GM23248 (cell line): ENCODE measurements around the gene MAGI1. TPM values are rescaled to one million over a fixed set of nuclear protein-coding genes. Genes with fewer than 3 reads are reported as not detected.

Experiments used
- DNase-seq: peaks from one replicate; pipeline ENCODE4 v3.0.0-alpha.2; 2015
- H2AFZ ChIP-seq: fragments of 200-600 bp; sonication (generic); 2 replicates; pipeline ENCODE4 v1.6.1; 2016; ENCODE audit warnings: antibody characterized with exemption
- H3F3A ChIP-seq: fragments of 200-600 bp; sonication (generic); 2 replicates; pipeline ENCODE4 v1.6.1; 2016; ENCODE audit warnings: mild to moderate bottlenecking, antibody characterized with exemption, mixed run types; ENCODE audit not compliant: insufficient read depth
- H3K27ac ChIP-seq: fragments of 200-600 bp; sonication (generic); 2 replicates; pipeline ENCODE4 v1.5.1; 2016; ENCODE audit warnings: mild to moderate bottlenecking
- H3K27me3 ChIP-seq: fragments of 200-600 bp; sonication (generic); replicated peaks from 2 replicates; pipeline ENCODE4 v1.6.1; 2016; ENCODE audit warnings: mild to moderate bottlenecking; ENCODE audit not compliant: insufficient read depth
- H3K36me3 ChIP-seq: fragments of 200-600 bp; sonication (generic); 2 replicates; pipeline ENCODE4 v1.6.1; 2016; ENCODE audit warnings: low read depth, mild to moderate bottlenecking
- H3K4me1 ChIP-seq: fragments of 200-600 bp; sonication (generic); 2 replicates; pipeline ENCODE4 v1.6.1; 2016; ENCODE audit warnings: mild to moderate bottlenecking; ENCODE audit not compliant: insufficient read depth
- H3K4me2 ChIP-seq: fragments of 200-600 bp; sonication (generic); one replicate; pipeline ENCODE4 v1.6.1; 2016; ENCODE audit warnings: mild to moderate bottlenecking; ENCODE audit not compliant: unreplicated experiment
- H3K4me3 ChIP-seq: fragments of 200-600 bp; sonication (generic); 2 replicates; pipeline ENCODE4 v1.5.1; 2016; ENCODE audit warnings: mild to moderate bottlenecking
- H3K79me2 ChIP-seq: fragments of 200-600 bp; sonication (generic); 2 replicates; pipeline ENCODE4 v1.6.1; 2016; ENCODE audit warnings: mild to moderate bottlenecking; ENCODE audit not compliant: insufficient read depth
- H3K9ac ChIP-seq: fragments of 200-600 bp; sonication (generic); 2 replicates; pipeline ENCODE4 v1.6.1; 2016; ENCODE audit warnings: mild to moderate bottlenecking
- H3K9me2 ChIP-seq: fragments of 200-600 bp; sonication (generic); 2 replicates; pipeline ENCODE4 v1.6.1; 2016; ENCODE audit warnings: mixed run types, mild to moderate bottlenecking, moderate library complexity; ENCODE audit not compliant: insufficient read depth
- H3K9me3 ChIP-seq: fragments of 200-600 bp; sonication (generic); one replicate; pipeline ENCODE4 v1.6.1; 2017; ENCODE audit warnings: low read depth
- H4K20me1 ChIP-seq: fragments of 200-600 bp; sonication (generic); 2 replicates; pipeline ENCODE4 v1.6.0; 2016; ENCODE audit not compliant: insufficient read depth
- EZH2 ChIP-seq: fragments of 200-600 bp; sonication (generic); IDR thresholded peaks from 2 replicates; pipeline ENCODE4 v1.6.1; 2018; ENCODE audit warnings: antibody characterized with exemption, mild to moderate bottlenecking; ENCODE audit not compliant: insufficient read depth, poor library complexity, severe bottlenecking
- EZH2phosphoT487 ChIP-seq: fragments of 200-600 bp; sonication (generic); IDR thresholded peaks from 2 replicates; pipeline ENCODE4 v1.6.1; 2018; ENCODE audit warnings: antibody characterized with exemption, moderate library complexity, mild to moderate bottlenecking, low read depth; ENCODE audit not compliant: insufficient read depth
- WGBS, 2 experiments: methylation state at CpG; one replicate each; pipeline ENCODE4 v1.1.6; 2015 to 2017; ENCODE audit warnings: low lambda C conversion rate in 2 of 2, low coverage in 1 of 2; ENCODE audit errors: missing lambda C conversion rate in 2 of 2; 5-methylcytosine and 5-hydroxymethylcytosine counted together
- in situ Hi-C: fragments of 300-500 bp; cut with MboI; formaldehyde crosslinking; loops from 2 replicates; pipeline ENCODE4 v1.15.0; 2020
- polyA plus RNA-seq: library from polyadenylated mRNA; unstranded; fragments of >200 nt; fragmentation: Nextera tagmentation; extraction: Ambion mirVana; gene quantifications from 2 replicates; pipeline ENCODE4 v1.2.1, GENCODE V29; 2016
- total RNA-seq: library from RNA; depleted of rRNA; stranded (reverse); fragments of >200 nt; shearing (Covaris generic); gene quantifications from 2 replicates; pipeline ENCODE4 v1.2.3, GENCODE V29; 2014

Gene MAGI1
- total and polyA plus RNA-seq, 2 experiments from 2014 or later, result 7.3 to 13.8 TPM

DNA sequence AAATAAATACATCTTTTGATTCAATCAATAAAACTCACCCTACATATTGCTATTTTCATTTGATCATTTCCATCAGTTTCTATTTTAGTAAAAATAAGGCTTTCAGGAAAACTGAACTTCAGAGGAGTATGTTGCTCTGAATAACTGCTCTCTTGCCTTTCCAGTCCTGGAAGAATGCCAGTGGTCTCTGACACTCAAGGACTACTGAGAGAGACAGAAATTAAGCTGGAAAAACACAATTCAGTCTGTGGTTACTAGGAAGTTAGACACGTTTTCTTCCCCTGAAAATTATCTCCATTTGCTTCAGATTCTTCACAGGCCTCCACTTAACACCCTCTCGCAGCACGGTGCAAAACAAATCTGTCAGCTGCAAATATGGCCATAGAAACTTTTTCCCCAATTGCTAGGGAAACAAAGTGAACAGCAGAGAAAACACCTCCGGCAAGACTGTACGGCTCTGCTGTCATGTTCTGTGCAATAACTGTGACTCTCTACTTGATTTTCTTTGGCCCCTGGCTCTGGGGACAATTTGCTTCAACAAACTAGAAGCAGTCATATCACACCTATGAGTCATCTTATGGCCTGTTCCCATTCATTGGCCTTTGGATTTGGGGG is 353.0 kb downstream of the MAGI1 start:
- Histone ChIP-seq H3K79me2 (peaks cover 42% of the 10 kb centered on the region), H3K27ac (no peak overlapping the region), H3K4me1 (peaks cover 11% of the 10 kb centered on the region; the same call in 1 of the 2 replicates), H3K9me3 (no peaks in the 10 kb centered on the region), H3K36me3 (no peaks in the 10 kb centered on the region), H3K27me3 (no peaks in the 10 kb centered on the region), H2AFZ (no peak overlapping the region), H3K4me3 (no peak overlapping the region), H3K9me2 (no peaks in the 10 kb centered on the region), H3K4me2 (no peak overlapping the region), H3F3A (no peaks in the 10 kb centered on the region), H3K9ac (no peak overlapping the region), H4K20me1 (no peaks in the 10 kb centered on the region; the same call in 1 of the 2 replicates)
- TF ChIP-seq EZH2 (no peak), EZH2phosphoT487 (no peak)
- in situ Hi-C loops, result no loop called here
- 80 to 81% methylated on average over 5 of the region's 5 CpGs for WGBS, 2 experiments
- DNase-seq, result peak; percentile 28

DNA sequence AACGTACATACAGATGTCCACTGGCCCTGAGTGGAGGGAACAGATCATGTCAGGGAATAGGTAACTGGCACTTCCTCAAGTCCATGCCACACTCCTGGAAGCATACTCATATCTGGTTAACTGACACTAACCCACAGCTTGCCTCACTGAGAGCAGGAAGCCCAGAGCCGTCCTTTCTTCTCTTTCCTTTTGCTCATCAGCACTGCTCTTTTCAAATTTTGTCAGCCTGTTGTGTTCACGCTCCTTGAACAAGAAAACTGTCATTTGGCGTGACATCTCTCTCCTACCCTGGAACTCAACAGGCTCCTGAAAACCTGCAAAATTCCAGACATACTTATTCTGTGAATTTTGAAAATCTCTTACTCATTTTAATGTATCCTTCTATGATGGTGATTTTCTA is 360.2 kb downstream of the MAGI1 start:
- no peaks in the 10 kb centered on the region for H3K9me2 ChIP-seq
- H4K20me1 ChIP-seq, result no peaks in the 10 kb centered on the region; the same call in 1 of the 2 replicates
- no peak overlapping the region for H3K4me3 ChIP-seq
- no peak overlapping the region for H2AFZ ChIP-seq
- H3K9me3 ChIP-seq, result no peaks in the 10 kb centered on the region
- whole genome bisulfite sequencing, 2 experiments, result 86 to 94% methylated on average over 4 of the region's 4 CpGs
- DNase-seq, result no peak
- H3K36me3 ChIP-seq, result no peaks in the 10 kb centered on the region
- no peak overlapping the region for H3K9ac ChIP-seq
- no peak for TF ChIP-seq EZH2
- TF ChIP-seq EZH2phosphoT487, result no peak
- no peaks in the 10 kb centered on the region for H3K27me3 ChIP-seq
- H3K4me2 ChIP-seq, result no peak overlapping the region
- peaks cover 75% of the 10 kb centered on the region for H3K79me2 ChIP-seq
- no peaks in the 10 kb centered on the region for H3F3A ChIP-seq
- in situ Hi-C loops, result no loop called here
- no peaks in the 10 kb centered on the region for H3K4me1 ChIP-seq
- H3K27ac ChIP-seq, result no peak overlapping the region

DNA sequence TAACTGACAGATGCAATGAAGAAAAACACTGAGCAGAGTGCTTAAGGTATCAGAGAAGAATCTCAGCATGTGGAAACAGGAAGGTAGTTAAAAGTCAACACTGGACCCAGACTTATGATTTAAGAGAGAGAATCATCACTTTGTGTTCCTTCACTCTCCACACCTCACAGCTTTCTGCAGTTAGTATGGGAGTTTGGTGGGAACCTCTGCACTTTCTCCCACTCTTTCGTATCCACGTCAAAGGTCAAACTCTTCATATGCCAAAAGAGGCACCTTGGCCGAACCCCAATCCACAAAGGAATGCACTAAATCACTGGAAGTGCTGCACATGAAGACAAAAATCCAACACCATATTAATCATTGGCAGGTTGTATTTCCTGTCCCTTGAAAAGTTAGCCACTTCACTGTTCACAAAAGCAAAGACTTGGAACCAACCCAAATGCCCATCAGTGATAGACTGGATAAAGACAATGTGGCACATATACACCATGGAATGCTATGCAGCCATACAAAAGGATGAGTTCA is 361.2 kb downstream of the MAGI1 start:
- H4K20me1 ChIP-seq, result no peaks in the 10 kb centered on the region; the same call in 1 of the 2 replicates
- no peak overlapping the region for H3K9ac ChIP-seq
- no peaks in the 10 kb centered on the region for H3K36me3 ChIP-seq
- no peaks in the 10 kb centered on the region for H3K27me3 ChIP-seq
- H3K4me1 ChIP-seq, result no peaks in the 10 kb centered on the region
- H3F3A ChIP-seq, result no peaks in the 10 kb centered on the region
- no peak overlapping the region for H3K4me2 ChIP-seq
- no peak overlapping the region for H2AFZ ChIP-seq
- no peaks in the 10 kb centered on the region for H3K9me2 ChIP-seq
- in situ Hi-C loops, result no loop called here
- no peak for DNase-seq
- whole genome bisulfite sequencing, 2 experiments, result 96% methylated on average over 3 of the region's 3 CpGs
- peaks cover 74% of the 10 kb centered on the region for H3K79me2 ChIP-seq
- no peak overlapping the region for H3K4me3 ChIP-seq
- H3K27ac ChIP-seq, result no peak overlapping the region
- no peak for TF ChIP-seq EZH2phosphoT487
- no peak for TF ChIP-seq EZH2
- no peaks in the 10 kb centered on the region for H3K9me3 ChIP-seq

DNA sequence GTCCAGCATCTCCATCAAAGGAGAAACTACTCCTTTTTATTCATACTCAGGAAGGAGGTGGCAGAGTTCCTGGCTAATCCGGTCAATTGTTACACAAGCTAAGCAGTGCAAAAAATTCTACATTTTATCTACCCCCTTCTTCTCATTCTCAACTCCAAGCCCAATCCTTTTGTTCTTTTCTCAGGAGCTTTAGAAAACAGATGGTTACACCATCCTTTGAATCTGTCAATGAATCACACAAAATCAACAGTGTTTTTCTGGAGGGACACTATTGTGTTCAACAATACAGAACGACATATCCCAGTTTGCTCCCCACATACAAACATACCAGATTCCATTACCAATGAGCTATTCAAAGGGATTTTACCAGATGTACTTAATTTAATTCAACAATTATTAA is 362.1 kb downstream of the MAGI1 start:
- H3K9me3 ChIP-seq, result no peaks in the 10 kb centered on the region
- no peak overlapping the region for H3K27ac ChIP-seq
- TF ChIP-seq EZH2phosphoT487 (no peak), EZH2 (no peak)
- DNase-seq, result no peak
- H3K27me3 ChIP-seq, result no peaks in the 10 kb centered on the region
- H4K20me1 ChIP-seq, result no peaks in the 10 kb centered on the region; the same call in 1 of the 2 replicates
- H3K4me1 ChIP-seq, result no peaks in the 10 kb centered on the region
- no peak overlapping the region for H3K9ac ChIP-seq
- WGBS, 2 experiments, result 88 to 97% methylated on average over 2 of the region's 2 CpGs
- H3K36me3 ChIP-seq, result no peaks in the 10 kb centered on the region
- H3K4me3 ChIP-seq, result no peak overlapping the region
- no peak overlapping the region for H3K4me2 ChIP-seq
- no peaks in the 10 kb centered on the region for H3F3A ChIP-seq
- H3K9me2 ChIP-seq, result no peaks in the 10 kb centered on the region
- H3K79me2 ChIP-seq, result peaks cover 71% of the 10 kb centered on the region
- no peak overlapping the region for H2AFZ ChIP-seq
- in situ Hi-C loops, result no loop called here
